SH-SY5Y (cell line): ENCODE data around the gene FBF1.

Experiments used
- GATA2 ChIP-seq: IDR thresholded peaks from 2 replicates; pipeline ENCODE4 v1.6.1; 2011; ENCODE audit warnings: mild to moderate bottlenecking, low read depth, low read length
- GATA3 ChIP-seq: IDR thresholded peaks from 2 replicates; pipeline ENCODE4 v1.6.1; 2011; ENCODE audit warnings: low read depth, mild to moderate bottlenecking, low read length, moderate library complexity

Gene FBF1

DNA sequence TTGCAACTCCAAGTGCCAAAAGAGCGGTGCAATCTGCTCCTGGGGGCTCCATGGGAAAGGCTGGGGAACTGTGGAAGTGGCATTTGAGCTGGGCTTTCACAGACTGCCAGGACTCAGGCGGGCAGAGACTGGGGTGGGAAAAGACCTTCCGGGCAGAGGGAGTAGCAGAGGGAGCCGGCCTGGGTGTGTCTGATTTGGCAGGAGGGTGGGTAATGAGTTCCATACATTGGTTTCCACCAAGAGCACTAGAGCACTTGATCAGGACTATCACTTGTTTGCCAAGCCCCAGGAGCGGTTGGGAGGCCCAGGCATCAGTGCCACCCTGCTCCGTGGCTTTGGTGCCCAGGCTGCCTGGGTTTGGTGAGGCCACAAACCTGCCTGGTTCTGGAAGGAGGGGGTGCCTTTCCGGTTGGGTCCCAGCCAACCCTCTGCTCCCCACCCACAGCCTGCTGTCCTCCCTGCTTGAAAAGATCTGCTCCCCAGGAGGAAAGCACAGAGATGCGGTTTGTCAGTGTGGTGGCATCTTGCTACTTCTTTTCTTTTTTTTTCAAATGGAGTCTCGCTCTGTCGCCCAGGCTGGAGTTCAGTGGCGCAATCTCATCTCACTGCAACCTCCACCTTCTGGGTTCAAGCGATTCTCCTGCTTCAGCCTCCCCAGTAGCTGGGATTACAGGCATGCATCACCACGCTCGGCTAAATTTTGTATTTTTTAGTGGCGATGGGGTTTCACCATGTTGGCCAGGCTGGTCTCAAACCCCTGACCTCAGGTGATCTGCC, 59.0 kb downstream of the FBF1 start:
- TF ChIP-seq GATA2 (no peak), GATA3 (no peak)

DNA sequence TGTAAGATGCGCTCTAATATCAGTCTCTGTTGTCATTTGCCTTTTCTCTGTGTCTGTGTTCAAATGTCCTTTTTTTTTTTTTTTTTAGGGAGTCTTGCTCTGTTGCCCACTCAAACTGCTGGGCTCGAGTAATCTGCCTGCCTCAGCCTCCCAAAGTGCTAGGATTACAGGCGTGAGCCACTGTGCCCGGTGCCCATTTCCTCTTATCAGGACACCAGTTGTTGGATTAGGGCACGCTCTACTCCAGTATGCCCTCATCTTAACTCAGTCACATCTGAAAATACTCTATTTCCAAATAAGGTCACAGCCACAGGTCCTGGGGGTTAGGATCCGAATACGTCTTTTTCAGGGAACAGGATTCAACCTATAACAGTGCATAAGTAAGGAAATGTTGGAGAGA, 60.6 kb downstream of the FBF1 start:
- TF ChIP-seq GATA2 (no peak), GATA3 (no peak)

DNA sequence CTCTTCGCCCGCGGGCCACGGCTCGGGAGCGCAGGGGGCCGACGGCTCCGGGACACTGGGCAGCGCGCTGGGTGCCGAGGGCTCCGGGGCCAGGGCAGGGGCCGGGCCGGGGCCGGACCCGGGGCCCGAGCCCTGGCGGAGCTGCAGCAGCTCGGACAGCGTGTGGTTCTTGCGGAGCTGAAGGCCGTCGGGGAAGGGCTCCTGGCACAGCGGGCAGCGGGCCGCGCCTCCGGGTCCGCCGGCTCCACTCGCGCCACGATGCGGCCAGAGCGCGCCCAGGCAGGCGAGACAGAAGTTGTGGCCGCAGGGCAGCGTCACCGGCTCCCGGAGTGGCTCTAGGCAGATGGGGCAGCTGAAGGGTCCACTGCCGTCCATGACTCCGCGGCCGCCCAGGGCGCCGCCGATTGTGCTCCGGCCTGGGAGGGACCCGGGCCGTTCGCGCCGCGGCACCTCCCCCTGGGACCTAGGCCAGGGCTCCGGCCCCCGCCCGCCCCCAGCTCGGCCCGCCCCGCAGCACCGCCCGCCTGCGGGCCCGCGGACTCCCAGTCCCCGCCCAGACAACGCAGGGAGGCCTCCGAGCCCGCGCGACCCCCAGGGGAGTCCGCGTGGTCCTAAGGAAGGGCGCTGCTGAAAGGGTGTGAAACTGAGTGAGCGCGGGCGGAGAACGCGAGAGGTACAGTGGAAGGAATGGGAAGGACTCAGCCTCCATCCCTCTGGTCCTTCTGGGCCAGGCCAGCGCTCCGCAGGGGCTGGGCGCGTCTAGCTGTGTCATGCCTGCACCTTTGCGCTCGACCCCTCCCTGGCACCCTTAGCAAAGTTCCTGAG, 62.5 kb downstream of the FBF1 start, which contains the start of gene TRIM47:
TRIM47 (minus strand) TSS at position 408 of the 825 bp plus-strand sequence; CDS start at position 375, 33 bp downstream.
- TF ChIP-seq GATA3 (no peak), GATA2 (no peak)

DNA sequence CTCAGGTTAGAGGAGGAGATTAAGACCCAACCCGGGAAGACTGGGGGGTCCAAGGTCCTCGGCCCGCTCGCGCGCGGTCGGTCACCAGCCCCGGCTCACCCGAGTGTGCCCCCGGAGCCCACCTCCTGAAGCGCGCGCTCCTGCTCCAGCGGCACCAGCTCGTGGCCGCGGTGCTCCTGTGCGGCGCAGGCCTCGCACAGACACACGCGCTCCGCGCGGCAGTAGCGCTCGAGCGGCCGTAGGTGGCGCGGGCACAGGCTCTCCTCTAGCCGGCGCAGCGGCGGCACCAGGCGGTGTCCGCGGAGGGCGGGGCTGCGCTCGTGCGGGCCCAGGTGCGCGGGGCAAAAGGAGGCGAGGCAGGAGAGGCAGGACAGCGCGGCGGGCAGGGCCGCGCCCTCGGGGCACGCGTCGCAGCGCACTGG, 63.1 kb downstream of the FBF1 start:
- TF ChIP-seq GATA3, result no peak
- no peak for TF ChIP-seq GATA2

DNA sequence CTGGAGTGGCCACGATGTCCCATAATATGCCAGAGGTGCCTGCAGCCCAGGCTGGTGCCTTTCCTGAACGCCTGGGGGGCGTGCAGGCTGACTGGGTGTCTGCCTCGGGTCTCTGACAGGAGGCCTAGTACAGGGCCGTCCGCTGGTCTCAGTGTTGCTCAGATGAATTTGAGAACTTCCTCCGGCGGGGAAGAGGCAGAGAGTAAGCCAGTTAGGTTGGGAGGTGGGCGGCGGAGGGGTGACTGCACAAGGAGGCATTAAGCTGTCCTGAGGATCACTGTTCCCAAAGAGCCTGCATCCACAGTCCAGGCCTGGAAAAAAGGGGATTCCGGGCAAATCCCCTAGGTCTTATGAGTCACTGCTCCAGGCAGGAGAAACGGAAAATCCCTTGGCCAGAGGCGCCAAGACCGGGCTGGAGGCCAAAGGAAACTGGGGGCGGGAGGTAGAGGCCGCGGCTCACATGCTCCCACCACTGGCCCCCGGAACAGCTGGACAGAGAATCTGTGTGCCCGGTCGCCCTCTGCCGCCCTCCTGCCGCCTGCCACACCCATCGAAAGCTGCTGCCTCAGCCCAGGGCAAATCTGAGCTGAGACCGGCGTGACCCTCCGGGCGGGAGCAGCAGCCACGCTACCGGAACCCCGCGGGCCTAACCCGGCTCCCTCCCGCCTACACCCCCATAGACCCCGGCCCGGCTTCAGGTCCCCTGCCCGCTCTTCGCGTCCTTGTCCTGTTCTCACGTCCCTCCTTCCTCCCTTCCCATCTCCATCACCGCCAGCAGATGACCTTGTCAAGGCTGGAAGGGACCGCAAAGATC, 63.7 kb downstream of the FBF1 start:
- TF ChIP-seq GATA3 (no peak), GATA2 (no peak)

DNA sequence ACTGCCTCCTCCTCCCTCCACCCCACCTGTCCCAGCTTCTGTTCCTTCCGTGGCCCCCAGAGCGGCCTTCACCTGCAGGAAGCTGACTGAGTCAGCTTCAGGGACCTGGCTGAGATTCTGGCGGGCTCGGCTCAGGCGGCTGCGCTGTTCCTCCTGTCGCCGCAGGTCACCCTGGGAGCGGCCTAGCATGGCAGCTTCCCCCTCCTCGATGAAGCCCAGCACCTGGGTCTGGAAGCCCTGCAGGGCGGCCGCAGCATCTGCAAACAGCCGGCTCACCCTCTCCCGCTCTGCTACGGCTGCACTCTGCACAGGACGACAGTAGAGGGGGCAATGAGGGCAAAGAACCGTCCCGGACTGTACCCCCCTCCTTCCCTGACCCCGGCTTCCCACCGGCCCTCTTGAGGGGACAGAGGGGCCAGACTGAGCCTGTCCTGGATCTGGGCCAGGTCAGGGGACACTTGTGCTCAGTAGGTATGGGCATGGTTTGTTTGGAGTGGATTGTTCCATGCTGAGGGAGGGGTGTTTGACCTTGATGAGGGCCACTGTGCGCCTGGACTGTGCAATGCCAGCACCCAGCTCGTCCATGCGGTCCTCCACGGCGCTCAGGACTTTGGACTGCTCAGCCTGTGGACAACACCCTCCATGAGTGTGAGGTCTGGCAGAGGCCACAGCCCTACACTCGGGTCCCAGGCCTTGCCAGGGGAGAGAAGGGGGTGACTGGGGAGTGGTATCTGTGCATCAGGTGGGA, 64.5 kb downstream of the FBF1 start:
- TF ChIP-seq GATA2 (no peak), GATA3 (no peak)

DNA sequence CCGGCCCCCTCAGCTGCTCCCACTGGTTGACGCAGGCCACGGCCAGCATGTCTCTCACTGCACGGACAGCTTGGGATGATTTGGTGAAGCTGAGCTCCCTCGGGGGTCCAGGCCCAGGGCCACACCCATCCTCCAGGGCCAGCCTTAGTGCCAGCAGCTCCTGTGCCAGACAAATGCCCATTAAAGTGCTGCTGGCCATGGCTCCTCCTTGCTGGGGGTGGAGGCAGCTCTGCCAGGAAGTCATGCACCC, 65.0 kb downstream of the FBF1 start:
- TF ChIP-seq GATA2 (no peak), GATA3 (no peak)

DNA sequence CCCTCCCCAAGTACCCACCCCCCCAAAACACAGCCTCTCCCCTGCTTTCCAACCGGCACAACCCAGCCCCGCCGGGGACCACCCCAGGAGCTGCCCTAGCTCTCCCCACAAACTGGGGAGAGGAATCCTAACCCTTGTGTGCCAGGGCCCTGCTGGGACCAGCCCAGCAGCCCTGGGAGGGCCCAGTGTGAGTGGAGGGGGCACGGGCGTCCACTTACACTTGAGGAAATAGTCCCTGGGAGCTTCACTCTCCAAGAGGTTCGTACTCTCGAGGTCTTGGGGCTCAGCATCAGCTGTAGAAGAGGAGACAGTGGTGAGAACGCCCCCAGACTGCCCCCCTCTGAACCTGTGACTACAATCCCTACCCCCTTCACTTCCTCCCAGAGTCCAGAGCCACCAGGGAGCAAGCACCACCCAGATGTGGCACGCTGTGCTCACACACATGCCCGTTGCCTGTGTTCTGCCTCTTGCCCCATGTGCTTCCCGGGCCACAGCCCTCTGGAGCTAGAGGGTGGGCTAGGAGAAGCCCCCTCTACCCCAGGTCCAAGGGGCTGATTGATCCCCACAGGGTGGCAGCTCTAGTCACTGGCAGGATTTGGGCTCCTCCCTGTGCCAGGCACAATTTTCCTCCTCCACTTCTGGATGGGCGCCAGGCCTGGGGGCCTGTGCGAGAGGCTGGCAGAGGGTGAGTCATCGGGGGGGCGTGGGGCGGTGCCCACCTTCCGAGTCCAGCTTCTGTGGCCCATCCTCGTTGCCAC, 65.5 kb downstream of the FBF1 start:
- TF ChIP-seq GATA2 (no peak), GATA3 (no peak)

DNA sequence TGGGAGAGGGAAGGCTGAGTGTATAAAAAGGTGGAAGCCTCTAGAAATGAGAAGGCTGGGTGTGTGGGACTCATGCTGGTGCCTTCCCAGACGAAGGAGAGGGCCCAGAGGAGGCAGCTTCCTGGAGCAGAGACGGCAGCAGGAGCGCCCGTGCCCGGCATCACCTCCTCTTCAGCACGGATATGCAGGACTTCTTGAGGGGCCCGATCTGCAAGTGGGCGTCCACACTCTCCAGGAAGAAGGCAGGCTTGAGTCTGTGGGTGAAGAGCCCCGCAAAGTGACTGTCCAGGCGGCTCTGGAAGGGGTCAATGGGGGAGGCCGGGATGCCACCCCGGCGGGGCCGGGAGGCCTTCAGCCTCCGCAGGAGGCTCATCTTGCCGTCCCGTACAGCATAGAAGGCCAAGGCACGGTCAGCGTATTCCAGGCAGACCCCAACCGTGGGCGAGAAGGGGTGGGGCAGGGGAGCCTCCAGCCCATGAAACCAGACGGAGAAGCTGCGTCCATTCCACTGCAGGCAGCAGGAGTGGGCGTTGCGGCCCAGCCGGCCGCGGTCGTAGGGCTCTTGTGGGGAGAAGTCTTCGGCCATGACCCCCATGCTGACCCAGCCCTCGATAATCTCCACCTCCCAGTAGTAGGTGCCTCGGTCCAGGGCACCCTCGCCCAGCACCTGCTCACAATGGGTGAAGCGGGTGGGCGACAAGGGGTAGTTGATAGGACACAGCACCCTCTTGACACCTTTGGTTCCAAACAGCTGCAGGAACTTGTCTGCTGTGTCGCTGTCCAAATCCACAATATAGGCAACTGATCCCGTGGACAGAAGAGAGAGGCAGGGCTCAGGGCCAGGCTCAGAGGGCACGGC, 66.3 kb downstream of the FBF1 start:
- TF ChIP-seq GATA3 (no peak), GATA2 (no peak)

DNA sequence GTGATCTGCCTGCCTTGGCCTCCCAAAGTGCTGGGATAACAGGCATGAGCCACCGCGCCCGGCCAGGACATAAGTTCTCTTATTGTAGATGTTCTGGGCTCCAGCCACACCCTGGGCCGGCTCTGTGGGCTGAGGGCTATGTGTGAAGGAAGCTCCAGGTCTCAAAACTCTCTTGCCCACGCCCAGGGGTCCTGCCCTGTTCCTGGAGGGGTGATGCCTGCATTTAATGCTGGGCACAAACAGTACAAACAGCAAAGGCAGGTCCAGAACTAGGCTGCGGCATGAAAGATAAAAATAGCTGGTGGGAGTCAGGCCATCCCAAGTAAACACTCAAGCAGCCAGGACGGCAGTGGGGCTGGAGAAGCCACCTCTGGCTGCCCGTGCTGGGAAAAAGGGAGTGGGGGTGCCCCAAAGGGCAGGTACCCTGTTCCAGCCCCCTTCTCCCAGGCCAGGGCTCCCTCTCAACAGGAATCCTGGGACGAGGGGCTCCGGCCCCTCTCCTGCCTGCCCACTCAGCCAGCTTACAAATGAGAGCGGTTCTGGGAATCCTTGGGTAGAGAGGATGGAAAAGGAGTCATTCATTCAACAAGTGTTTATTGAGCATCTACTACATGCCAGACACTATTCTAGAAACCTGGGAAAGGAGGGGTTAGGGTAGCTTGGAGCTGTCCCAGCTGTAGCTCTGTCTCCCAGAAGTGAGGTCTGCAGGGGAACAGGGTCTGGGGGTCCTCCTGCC, 67.1 kb downstream of the FBF1 start:
- no peak for TF ChIP-seq GATA3
- no peak for TF ChIP-seq GATA2
